HK-2 (cell line): ENCODE results near the gene TM7SF2.

Experiments
- DNase-seq: peaks from one replicate; pipeline ENCODE4 v3.0.0-alpha.2; 2018; ENCODE audit not compliant: unreplicated experiment

TM7SF2 gene

GRCh38 chr11:65089621-65090020, 22.1 kb upstream of the TM7SF2 start:
- no peak for DNase-seq

GRCh38 chr11:65090628-65091027, 21.0 kb upstream of the TM7SF2 start:
- no peak for DNase-seq

GRCh38 chr11:65095427-65095826, 16.2 kb upstream of the TM7SF2 start:
- DNase-seq: no peak

GRCh38 chr11:65095974-65096806, 15.5 kb upstream of the TM7SF2 start, which contains the start of gene VPS51:
Gene VPS51 (plus strand): TSS chr11:65096214. CDS start chr11:65096251, 37 bp downstream.
- peak; percentile 72 for DNase-seq

DNA sequence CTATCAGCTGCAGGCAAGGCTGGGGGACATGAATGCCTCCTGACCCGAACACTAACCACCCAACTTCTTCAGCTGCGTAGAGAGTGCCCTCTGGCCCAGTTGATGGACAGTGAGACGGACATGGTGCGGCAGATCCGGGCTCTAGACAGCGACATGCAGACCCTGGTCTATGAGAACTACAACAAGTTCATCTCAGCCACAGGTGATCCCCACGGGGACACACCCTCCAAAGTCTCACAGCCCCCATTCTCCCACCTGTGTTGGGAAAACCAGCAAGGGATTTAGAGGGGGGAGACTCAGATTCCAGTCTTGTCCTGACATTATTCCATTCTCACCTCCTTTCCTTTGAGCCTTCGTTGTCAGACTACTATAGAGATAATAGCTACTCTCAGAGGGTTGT, 14.7 kb upstream of the TM7SF2 start:
- no peak for DNase-seq

DNA sequence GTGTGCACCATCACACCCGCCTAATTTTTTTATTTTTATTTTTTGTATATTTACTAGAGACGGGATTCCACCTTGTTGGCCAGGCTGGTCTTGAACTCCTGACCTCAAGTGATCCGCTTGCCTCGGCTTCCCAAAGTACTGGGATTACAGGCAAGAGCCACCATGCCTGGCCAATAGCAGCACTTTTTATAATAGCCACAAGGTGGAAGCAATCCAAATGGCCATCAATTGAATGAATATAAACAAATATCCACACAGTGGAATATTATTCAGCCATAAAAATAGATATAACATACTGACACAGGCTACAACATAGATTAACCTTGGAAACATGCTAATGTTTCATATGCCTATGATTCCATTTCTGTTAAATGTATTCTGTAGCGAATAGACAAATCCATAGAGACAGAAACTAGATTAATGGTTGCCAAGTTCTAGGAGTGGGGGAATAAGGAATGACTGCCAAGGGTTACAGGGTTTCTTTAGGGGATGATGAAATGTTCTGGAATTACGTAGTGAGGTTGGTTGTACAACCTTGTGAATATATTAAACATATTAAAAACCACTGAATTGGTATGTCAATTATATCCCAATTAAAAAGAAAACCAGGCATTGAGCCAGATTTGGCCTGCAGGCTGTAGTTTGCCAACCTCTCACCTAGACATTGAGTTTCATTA, 10.9 kb upstream of the TM7SF2 start:
- no peak for DNase-seq

GRCh38 chr11:65102142-65103095, 9.3 kb upstream of the TM7SF2 start:
- DNase-seq: no peak

DNA sequence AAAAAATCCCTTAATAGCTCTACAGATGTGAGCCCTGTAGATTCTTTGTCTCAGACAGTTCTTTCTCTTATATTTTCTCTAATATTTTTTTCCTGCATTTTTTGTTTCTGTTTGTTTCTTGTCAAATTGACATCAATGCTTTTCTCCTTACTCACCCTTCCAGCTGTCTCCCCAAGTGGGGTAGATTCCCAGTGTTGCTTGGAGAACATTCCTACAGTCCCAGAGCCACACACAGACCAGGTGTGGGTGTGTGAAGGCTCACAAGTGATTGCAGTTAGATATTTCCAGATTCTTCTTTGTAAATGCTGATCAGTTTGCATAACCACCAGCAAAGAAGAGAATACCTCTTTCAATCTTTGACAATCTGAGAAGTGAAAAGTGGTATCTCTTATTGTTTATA, 8.2 kb upstream of the TM7SF2 start:
- DNase-seq: no peak

DNA sequence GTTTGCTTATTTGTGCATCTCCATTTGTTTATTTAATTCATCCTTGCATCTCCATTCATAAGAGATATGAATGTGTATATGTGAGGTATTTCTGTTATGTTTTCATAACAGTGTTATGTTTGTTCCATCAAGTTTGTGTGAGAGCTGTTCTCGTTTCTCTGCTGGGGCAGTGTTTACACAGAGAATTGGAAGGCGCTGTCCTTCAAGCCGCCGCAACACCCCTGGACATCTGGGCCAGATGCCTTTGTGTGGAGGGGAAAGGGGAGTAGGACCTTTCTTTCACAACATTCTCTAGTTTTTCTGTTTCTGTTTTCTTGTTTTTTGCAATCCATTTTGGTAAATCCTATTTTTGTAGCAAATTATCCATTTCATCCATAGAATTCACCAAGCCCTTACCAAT, 7.0 kb upstream of the TM7SF2 start:
- DNase-seq: no peak

GRCh38 chr11:65107078-65107477, 4.6 kb upstream of the TM7SF2 start:
- DNase-seq: no peak

DNA sequence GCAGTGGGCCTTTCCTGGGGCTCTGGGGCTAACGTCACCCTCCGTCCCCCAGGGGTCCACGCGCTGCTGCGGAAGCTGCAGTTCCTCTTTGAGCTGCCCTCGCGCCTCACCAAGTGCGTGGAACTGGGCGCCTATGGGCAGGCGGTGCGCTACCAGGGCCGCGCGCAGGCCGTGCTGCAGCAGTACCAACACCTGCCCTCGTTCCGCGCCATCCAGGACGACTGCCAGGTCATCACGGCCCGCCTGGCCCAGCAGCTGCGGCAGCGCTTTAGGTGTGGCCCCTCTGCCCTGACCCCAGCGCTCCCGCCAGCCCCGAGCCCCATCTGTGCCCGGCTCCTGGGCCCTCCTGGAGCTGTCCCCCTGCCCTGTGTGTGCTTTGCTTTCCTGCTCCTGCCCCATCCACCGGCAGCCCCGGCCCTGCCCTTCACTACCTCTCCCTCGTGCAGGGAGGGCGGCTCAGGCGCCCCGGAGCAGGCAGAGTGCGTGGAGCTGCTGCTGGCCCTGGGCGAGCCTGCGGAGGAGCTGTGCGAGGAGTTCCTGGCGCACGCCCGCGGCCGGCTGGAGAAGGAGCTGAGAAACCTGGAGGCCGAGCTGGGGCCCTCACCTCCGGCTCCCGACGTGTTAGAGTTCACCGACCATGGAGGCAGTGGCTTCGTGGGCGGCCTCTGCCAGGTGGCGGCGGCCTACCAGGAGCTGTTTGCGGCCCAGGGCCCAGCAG, 3.8 kb upstream of the TM7SF2 start:
- no peak for DNase-seq

DNA sequence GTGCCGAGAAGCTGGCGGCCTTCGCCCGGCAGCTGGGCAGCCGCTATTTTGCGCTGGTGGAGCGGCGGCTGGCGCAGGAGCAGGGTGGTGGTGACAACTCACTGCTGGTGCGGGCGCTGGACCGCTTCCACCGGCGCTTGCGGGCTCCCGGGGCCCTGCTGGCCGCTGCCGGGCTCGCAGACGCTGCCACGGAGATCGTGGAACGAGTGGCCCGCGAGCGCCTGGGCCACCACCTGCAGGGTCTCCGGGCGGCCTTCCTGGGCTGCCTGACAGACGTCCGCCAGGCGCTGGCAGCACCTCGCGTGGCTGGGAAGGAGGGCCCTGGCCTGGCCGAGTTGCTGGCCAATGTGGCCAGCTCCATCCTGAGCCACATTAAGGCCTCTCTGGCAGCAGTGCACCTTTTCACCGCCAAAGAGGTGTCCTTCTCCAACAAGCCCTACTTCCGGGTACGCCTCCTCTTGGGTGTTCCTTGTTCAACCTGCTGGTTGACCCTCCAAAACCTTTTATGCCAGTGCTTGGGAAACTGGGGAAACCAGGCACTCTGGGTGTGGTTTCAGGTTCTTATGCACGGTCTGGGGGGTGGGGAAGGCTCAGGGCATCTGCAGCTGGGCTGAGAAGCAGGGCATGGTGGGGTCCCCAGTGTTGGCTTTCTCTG, 3.1 kb upstream of the TM7SF2 start:
- no peak for DNase-seq

DNA sequence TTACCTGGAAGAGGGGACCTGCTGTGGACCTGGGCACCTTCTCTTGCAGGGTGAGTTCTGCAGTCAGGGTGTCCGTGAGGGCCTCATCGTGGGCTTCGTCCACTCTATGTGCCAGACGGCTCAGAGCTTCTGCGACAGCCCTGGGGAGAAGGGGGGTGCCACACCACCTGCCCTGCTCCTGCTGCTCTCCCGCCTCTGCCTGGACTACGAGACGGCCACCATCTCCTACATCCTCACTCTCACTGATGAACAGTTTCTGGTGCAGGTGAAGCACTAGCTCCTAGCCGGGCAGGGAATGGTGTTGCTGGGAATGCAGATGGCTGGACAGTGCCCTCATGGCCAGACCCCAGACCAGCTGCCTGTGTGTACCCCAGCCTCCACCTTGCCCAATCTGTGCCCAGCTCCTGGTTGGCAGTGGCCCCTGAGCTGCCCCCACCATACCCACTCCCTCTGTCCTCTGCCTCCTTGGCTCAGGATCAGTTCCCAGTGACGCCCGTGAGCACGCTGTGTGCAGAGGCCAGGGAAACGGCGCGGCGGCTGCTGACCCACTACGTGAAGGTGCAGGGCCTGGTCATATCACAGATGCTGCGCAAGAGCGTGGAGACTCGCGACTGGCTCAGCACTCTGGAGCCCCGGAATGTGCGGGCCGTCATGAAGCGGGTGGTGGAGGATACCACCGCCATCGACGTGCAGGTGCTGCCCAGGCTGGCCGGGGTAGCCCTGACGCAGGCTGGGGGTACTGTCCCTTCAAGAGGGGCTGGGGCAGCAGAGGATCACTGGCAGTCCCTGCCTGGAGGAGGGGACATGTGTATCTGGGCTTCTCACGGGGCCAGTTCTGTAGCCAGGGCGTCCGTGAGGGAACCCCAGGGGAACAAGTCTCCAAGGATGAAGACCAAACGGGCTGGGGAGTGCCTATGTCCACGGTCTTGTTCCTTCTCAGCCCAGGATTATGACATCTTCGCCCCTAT, 2.2 kb upstream of the TM7SF2 start:
- no peak for DNase-seq

DNA sequence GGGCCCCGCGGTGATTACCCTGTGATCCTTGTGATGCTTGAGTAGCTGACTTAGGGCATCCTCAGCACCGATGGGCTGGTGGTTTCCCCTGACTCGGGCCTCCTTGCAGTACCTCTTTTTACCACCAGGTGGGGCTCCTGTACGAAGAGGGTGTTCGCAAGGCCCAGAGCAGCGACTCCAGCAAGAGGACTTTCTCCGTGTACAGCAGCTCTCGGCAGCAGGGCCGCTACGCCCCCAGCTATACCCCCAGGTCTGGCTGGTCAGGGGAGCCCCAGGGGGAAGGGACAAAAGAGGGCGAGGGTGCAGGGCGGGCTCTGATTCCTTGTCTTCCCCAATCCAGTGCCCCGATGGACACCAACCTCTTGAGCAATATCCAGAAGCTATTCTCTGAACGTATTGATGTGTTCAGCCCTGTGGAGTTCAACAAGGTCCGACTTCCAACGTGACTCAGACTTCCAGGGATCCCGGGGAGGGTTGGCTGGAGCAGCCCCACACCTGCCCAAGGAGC, 1.3 kb upstream of the TM7SF2 start:
- peak; percentile 89 for DNase-seq

GRCh38 chr11:65111159-65111743, 421 bp upstream of the TM7SF2 start:
- DNase-seq: no peak

GRCh38 chr11:65112546-65113360, 1.1 kb downstream of the TM7SF2 start:
- DNase-seq: peak; percentile 54

DNA sequence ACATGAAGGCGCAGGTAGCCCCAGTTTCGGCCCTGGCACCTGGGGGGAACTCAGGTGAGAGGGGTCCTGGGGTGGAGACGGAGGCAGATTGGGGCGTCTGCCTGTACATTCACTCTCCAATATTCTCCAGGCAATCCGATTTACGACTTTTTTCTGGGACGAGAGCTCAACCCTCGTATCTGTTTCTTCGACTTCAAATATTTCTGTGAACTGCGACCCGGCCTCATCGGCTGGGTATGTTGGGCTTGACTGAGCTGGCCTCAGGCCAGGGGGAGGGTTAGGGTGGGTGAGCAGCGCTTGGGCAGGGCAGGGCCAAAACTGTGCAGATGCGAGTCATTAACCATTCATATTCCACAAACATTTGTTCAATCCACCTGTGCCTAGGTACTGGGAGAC, 1.7 kb downstream of the TM7SF2 start:
- DNase-seq: peak; percentile 45

DNA sequence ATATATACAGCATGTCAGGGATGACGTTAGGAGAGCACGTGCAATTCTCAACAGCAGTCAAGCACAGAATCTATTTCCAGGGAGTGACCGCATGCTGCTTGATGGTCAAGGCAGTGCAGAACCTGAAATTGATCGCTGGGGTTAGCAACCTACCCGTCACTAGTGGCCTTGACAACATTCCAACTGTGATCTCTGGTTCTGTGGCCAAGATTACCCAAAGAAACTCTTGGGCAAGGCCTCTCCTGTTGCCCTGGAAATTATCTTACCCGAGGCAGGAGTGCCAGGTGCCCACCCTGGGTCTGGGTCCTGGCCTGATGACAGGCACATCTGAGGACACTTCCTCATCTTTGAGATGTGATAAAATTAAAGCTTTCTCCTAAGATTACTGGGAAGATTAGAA, 2.2 kb downstream of the TM7SF2 start:
- no peak for DNase-seq
